ENCODE measurements around the gene NLRP11. TPM values are rescaled to one million over a fixed set of nuclear protein-coding genes. Genes with fewer than 3 reads are reported as not detected.

NLRP11 gene
- total and polyA plus RNA-seq, 2 of the 4 experiments (the other 2 are of a cell fraction), result not detected

DNA sequence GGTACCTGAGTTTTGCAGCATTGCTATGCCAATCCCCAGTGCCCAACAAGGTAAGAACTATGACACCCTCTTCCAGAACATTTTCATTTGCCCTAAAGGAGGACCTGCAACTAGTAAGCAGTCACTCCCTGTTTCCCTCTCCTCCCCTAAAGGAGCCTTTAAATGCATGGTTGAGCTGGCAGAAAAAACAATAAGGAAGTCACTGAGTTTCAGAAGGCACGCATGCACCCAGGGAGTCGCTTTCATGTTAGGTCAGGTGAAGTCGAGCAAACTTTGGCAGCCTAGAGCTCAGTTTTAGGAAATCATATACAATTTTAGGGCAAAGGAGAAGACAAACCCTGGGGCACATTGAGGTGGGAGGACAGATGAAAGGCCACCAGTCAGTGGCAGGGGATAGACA lies 11.8 kb downstream of the NLRP11 start:
- no peak overlapping the region for H2AFZ ChIP-seq (replicated peaks; ENCODE audit: low read length, poor library complexity)
- H3K9me3 ChIP-seq (ENCODE audit: control insufficient read depth, insufficient read depth, low read length), result peaks cover 12% of the 10 kb centered on the region
- no peak overlapping the region for H3K14ac ChIP-seq (replicated peaks; ENCODE audit: low read depth, low read length)
- H4K91ac ChIP-seq (ENCODE audit: insufficient read depth, low read depth, low read length), result no peak overlapping the region
- no peak overlapping the region for H2BK5ac ChIP-seq (ENCODE audit: low read depth, low read length, poor library complexity, severe bottlenecking)
- H3K4me3 ChIP-seq (ENCODE audit: insufficient read depth, low read depth, low read length), result no peak overlapping the region
- in situ Hi-C loops (cut with MboI; ENCODE audit: low sequenced_read_pairs), result no loop called here
- no peak overlapping the region for H4K5ac ChIP-seq (ENCODE audit: low read depth, low read length)
- H3K9ac ChIP-seq (ENCODE audit: low read depth, low read length), result no peak overlapping the region
- H3K36me3 ChIP-seq (ENCODE audit: control insufficient read depth, insufficient read depth, low read length), result no peaks in the 10 kb centered on the region
- intact Hi-C loops (cut with micrococcal nuclease), result no loop called here
- no peaks in the 10 kb centered on the region for H4K20me1 ChIP-seq (ENCODE audit: insufficient read depth, low read length)
- H3K4ac ChIP-seq (ENCODE audit: low read depth, low read length), result no peak overlapping the region
- no peak overlapping the region for H3K27ac ChIP-seq (ENCODE audit: insufficient read depth, low read length)
- no peaks in the 10 kb centered on the region for H3K79me1 ChIP-seq (ENCODE audit: low read depth in 1 of 2, low read length in 2 of 2)
- no peak overlapping the region for H2BK120ac ChIP-seq (ENCODE audit: low read depth, low read length)
- no peak for ATAC-seq (ENCODE audit: low read depth)
- H3K56ac ChIP-seq (ENCODE audit: extremely low read depth, insufficient read depth, low read length), result no peak overlapping the region
- no peak overlapping the region for H2BK20ac ChIP-seq (ENCODE audit: low read depth, low read length)
- no peak overlapping the region for H2BK15ac ChIP-seq (ENCODE audit: low read depth, low read length)
- TF ChIP-seq SMC3 (IDR thresholded peaks at IDR 0.05; ENCODE audit: low read depth, low read length) (no peak), MXI1 (IDR thresholded peaks at IDR 0.05; ENCODE audit: borderline replicate concordance, low read depth, low read length) (no peak), NFE2L2 (IDR thresholded peaks at IDR 0.05; ENCODE audit: low read depth, low read length) (no peak), RAD21 (IDR thresholded peaks at IDR 0.05; ENCODE audit: low read length) (no peak), MAFK (IDR thresholded peaks at IDR 0.05; ENCODE audit: low read depth, low read length) (no peak), MAZ (IDR thresholded peaks at IDR 0.05; ENCODE audit: borderline replicate concordance, low read depth, low read length) (no peak), CEBPB (IDR thresholded peaks at IDR 0.05; ENCODE audit: low read depth, low read length) (no peak), CHD1 (IDR thresholded peaks at IDR 0.05; ENCODE audit: low read depth, low read length) (no peak)
- TF ChIP-seq, protein P1, sequence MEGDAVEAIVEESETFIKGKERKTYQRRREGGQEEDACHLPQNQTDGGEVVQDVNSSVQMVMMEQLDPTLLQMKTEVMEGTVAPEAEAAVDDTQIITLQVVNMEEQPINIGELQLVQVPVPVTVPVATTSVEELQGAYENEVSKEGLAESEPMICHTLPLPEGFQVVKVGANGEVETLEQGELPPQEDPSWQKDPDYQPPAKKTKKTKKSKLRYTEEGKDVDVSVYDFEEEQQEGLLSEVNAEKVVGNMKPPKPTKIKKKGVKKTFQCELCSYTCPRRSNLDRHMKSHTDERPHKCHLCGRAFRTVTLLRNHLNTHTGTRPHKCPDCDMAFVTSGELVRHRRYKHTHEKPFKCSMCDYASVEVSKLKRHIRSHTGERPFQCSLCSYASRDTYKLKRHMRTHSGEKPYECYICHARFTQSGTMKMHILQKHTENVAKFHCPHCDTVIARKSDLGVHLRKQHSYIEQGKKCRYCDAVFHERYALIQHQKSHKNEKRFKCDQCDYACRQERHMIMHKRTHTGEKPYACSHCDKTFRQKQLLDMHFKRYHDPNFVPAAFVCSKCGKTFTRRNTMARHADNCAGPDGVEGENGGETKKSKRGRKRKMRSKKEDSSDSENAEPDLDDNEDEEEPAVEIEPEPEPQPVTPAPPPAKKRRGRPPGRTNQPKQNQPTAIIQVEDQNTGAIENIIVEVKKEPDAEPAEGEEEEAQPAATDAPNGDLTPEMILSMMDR (conservative IDR thresholded peaks at IDR 0.05; ENCODE audit: low read depth, low read length), result no peak
- TF ChIP-seq, protein P2, sequence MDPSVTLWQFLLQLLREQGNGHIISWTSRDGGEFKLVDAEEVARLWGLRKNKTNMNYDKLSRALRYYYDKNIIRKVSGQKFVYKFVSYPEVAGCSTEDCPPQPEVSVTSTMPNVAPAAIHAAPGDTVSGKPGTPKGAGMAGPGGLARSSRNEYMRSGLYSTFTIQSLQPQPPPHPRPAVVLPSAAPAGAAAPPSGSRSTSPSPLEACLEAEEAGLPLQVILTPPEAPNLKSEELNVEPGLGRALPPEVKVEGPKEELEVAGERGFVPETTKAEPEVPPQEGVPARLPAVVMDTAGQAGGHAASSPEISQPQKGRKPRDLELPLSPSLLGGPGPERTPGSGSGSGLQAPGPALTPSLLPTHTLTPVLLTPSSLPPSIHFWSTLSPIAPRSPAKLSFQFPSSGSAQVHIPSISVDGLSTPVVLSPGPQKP (IDR thresholded peaks at IDR 0.05; ENCODE audit: borderline replicate concordance, low read depth, low read length), result no peak
- TF ChIP-seq, protein P3, sequence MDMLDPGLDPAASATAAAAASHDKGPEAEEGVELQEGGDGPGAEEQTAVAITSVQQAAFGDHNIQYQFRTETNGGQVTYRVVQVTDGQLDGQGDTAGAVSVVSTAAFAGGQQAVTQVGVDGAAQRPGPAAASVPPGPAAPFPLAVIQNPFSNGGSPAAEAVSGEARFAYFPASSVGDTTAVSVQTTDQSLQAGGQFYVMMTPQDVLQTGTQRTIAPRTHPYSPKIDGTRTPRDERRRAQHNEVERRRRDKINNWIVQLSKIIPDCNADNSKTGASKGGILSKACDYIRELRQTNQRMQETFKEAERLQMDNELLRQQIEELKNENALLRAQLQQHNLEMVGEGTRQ (IDR thresholded peaks at IDR 0.05; ENCODE audit: low read depth, low read length), result no peak
- WGBS, 2 experiments (ENCODE audit: extremely low coverage in 2 of 2, insufficient read length in 1 of 2), result no CpG with 5 or more reads among the region's 3 CpGs
- ChIA-PET POLR2A (ENCODE audit: unreplicated experiment) (no interaction called here), CTCF (no interaction called here)
- H3K18ac ChIP-seq (ENCODE audit: low read depth, low read length), result no peak overlapping the region
- dilution Hi-C loops (cut with HindIII; ENCODE audit: low sequenced_read_pairs, unreplicated experiment), result no loop called here
- no peak overlapping the region for H3K23ac ChIP-seq (ENCODE audit: low read depth, low read length)
- no peak overlapping the region for H3K4me2 ChIP-seq (ENCODE audit: low read depth, low read length)
- DNase-seq, result no peak
- H4K8ac ChIP-seq (ENCODE audit: low read depth in 2 of 2, low read length in 2 of 2), result no peak overlapping the region
- BruUV-seq (replicated peaks), result no TSS peak
- no peaks in the 10 kb centered on the region for H3K4me1 ChIP-seq (ENCODE audit: control insufficient read depth, insufficient read depth, low read length)
- H2AK9ac ChIP-seq (replicated peaks; ENCODE audit: low read depth, low read length, poor library complexity), result no peak overlapping the region
- no peak overlapping the region for H2AK5ac ChIP-seq (ENCODE audit: low read depth, low read length)
- no peaks in the 10 kb centered on the region for H3K9me1 ChIP-seq (ENCODE audit: insufficient read depth, low read length)
- no peaks in the 10 kb centered on the region for H3K27me3 ChIP-seq (ENCODE audit: control insufficient read depth, insufficient read depth, low read length)

Measured in IMR-90 (cell line).